ENCODE results near the gene CRB1. TPM values are rescaled to one million over a fixed set of nuclear protein-coding genes. Genes with fewer than 3 reads are reported as not detected.

The CRB1 gene
- polyA plus RNA-seq, 1 donor (not counting 4 experiments of a cell fraction or from before 2014, with no cell fraction given), result 0.04 TPM

- no peak overlapping the region for H2AFZ ChIP-seq (ENCODE audit: control insufficient read depth, low read length)
- no peaks in the 10 kb centered on the region for H3K9me1 ChIP-seq (ENCODE audit: control insufficient read depth, extremely low read depth, insufficient read depth, low read length)
- H3K4me1 ChIP-seq (ENCODE audit: control insufficient read depth, extremely low read depth, insufficient read depth, low read length), result no peaks in the 10 kb centered on the region
- H3K4me3 ChIP-seq (ENCODE audit: control insufficient read depth in 2 of 3, extremely low read depth in 1 of 3, insufficient read depth in 2 of 3, low read depth in 1 of 3, low read length in 3 of 3), result no peak overlapping the region
- no peak for TF ChIP-seq EZH2 (IDR thresholded peaks at IDR 0.05; ENCODE audit: low read length)
- TF ChIP-seq, protein P1, sequence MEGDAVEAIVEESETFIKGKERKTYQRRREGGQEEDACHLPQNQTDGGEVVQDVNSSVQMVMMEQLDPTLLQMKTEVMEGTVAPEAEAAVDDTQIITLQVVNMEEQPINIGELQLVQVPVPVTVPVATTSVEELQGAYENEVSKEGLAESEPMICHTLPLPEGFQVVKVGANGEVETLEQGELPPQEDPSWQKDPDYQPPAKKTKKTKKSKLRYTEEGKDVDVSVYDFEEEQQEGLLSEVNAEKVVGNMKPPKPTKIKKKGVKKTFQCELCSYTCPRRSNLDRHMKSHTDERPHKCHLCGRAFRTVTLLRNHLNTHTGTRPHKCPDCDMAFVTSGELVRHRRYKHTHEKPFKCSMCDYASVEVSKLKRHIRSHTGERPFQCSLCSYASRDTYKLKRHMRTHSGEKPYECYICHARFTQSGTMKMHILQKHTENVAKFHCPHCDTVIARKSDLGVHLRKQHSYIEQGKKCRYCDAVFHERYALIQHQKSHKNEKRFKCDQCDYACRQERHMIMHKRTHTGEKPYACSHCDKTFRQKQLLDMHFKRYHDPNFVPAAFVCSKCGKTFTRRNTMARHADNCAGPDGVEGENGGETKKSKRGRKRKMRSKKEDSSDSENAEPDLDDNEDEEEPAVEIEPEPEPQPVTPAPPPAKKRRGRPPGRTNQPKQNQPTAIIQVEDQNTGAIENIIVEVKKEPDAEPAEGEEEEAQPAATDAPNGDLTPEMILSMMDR (optimal IDR thresholded peaks at IDR 0.05 in 1 of 3, IDR thresholded peaks at IDR 0.05 in 1 of 3, conservative IDR thresholded peaks at IDR 0.05 in 1 of 3; ENCODE audit: extremely low read depth in 1 of 3, insufficient read depth in 2 of 3, low read length in 3 of 3), result no peak
- H3K9me3 ChIP-seq (ENCODE audit: control insufficient read depth, low read depth, low read length), result no peaks in the 10 kb centered on the region
- H4K20me1 ChIP-seq (ENCODE audit: control insufficient read depth, extremely low read depth, insufficient read depth, low read length), result no peaks in the 10 kb centered on the region
- no peak overlapping the region for H3K27ac ChIP-seq (ENCODE audit: control insufficient read depth, insufficient read depth, low read length)
- no peak for DNase-seq (ENCODE audit: low read depth, low spot score)
- H3K9ac ChIP-seq (ENCODE audit: control insufficient read depth, extremely low read depth, insufficient read depth, low read length), result no peak overlapping the region
- no peaks in the 10 kb centered on the region for H3K27me3 ChIP-seq (ENCODE audit: control insufficient read depth, extremely low read depth, insufficient read depth, low read length)
- no peak overlapping the region for H3K4me2 ChIP-seq (ENCODE audit: control insufficient read depth, extremely low read depth, insufficient read depth, low read depth, low read length)
- H3K79me2 ChIP-seq (ENCODE audit: control insufficient read depth, insufficient read depth, low read length), result no peaks in the 10 kb centered on the region
- H3K36me3 ChIP-seq (ENCODE audit: control insufficient read depth in 2 of 2, extremely low read depth in 1 of 2, insufficient read depth in 2 of 2, low read length in 2 of 2), result no peaks in the 10 kb centered on the region
- dilution Hi-C loops (cut with MboI; ENCODE audit: extremely low pct_ligation_motif_present, low sequenced_read_pairs), result no loop called here
- FAIRE-seq, result no peak
These were observed 116.4 kb downstream of the CRB1 start for GRCh38 chr1:197384471-197384870.

DNA sequence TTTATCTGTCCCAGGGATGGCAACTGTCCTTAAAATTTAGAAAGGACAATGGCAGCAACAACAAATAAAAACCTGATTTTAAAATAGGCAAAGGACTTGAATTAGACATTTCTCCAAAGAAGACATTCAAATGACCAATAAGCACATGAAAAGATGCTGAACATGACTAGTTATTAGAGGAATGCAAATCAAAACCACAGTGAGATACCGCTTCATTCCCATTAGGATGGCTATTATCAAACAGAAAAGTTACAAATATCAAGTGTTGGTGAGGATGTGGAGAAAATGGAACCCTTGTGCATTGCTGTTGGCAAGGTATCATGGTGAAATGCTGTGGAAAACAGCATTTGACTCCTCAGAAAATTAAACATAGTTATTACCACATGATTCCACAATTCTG is 120.7 kb downstream of the CRB1 start:
- no peaks in the 10 kb centered on the region for H3K4me1 ChIP-seq (ENCODE audit: control insufficient read depth, extremely low read depth, insufficient read depth, low read length)
- H3K79me2 ChIP-seq (ENCODE audit: control insufficient read depth, insufficient read depth, low read length), result no peaks in the 10 kb centered on the region
- no peak overlapping the region for H3K9ac ChIP-seq (ENCODE audit: control insufficient read depth, extremely low read depth, insufficient read depth, low read length)
- no peak overlapping the region for H3K27ac ChIP-seq (ENCODE audit: control insufficient read depth, insufficient read depth, low read length)
- no peaks in the 10 kb centered on the region for H3K9me1 ChIP-seq (ENCODE audit: control insufficient read depth, extremely low read depth, insufficient read depth, low read length)
- H2AFZ ChIP-seq (ENCODE audit: control insufficient read depth, low read length), result no peak overlapping the region
- H3K4me2 ChIP-seq (ENCODE audit: control insufficient read depth, extremely low read depth, insufficient read depth, low read depth, low read length), result no peak overlapping the region
- no peaks in the 10 kb centered on the region for H3K27me3 ChIP-seq (ENCODE audit: control insufficient read depth, extremely low read depth, insufficient read depth, low read length)
- dilution Hi-C loops (cut with MboI; ENCODE audit: extremely low pct_ligation_motif_present, low sequenced_read_pairs), result no loop called here
- no peaks in the 10 kb centered on the region for H3K36me3 ChIP-seq (ENCODE audit: control insufficient read depth in 2 of 2, extremely low read depth in 1 of 2, insufficient read depth in 2 of 2, low read length in 2 of 2)
- FAIRE-seq, result no peak
- H3K9me3 ChIP-seq (ENCODE audit: control insufficient read depth, low read depth, low read length), result no peaks in the 10 kb centered on the region
- no peaks in the 10 kb centered on the region for H4K20me1 ChIP-seq (ENCODE audit: control insufficient read depth, extremely low read depth, insufficient read depth, low read length)
- no peak for TF ChIP-seq EZH2 (IDR thresholded peaks at IDR 0.05; ENCODE audit: low read length)
- TF ChIP-seq, protein P1 (optimal IDR thresholded peaks at IDR 0.05 in 1 of 3, IDR thresholded peaks at IDR 0.05 in 1 of 3, conservative IDR thresholded peaks at IDR 0.05 in 1 of 3; ENCODE audit: extremely low read depth in 1 of 3, insufficient read depth in 2 of 3, low read length in 3 of 3), result no peak
- no peak overlapping the region for H3K4me3 ChIP-seq (ENCODE audit: control insufficient read depth in 2 of 3, extremely low read depth in 1 of 3, insufficient read depth in 2 of 3, low read depth in 1 of 3, low read length in 3 of 3)
- DNase-seq (ENCODE audit: low read depth, low spot score), result no peak

Measured in keratinocyte (primary cell).